HPDE6-E6E7 (cell line): ENCODE results near the gene RARA.
A peak's percentile ranks its signal among the peaks of the same experiment; 100 is the strongest.

ENCODE experiments used
- DNase-seq: peaks from one replicate; pipeline ENCODE4 v3.0.0; 2011; ENCODE audit warnings: missing footprints; ENCODE audit errors: extremely low spot score

The RARA gene

DNA sequence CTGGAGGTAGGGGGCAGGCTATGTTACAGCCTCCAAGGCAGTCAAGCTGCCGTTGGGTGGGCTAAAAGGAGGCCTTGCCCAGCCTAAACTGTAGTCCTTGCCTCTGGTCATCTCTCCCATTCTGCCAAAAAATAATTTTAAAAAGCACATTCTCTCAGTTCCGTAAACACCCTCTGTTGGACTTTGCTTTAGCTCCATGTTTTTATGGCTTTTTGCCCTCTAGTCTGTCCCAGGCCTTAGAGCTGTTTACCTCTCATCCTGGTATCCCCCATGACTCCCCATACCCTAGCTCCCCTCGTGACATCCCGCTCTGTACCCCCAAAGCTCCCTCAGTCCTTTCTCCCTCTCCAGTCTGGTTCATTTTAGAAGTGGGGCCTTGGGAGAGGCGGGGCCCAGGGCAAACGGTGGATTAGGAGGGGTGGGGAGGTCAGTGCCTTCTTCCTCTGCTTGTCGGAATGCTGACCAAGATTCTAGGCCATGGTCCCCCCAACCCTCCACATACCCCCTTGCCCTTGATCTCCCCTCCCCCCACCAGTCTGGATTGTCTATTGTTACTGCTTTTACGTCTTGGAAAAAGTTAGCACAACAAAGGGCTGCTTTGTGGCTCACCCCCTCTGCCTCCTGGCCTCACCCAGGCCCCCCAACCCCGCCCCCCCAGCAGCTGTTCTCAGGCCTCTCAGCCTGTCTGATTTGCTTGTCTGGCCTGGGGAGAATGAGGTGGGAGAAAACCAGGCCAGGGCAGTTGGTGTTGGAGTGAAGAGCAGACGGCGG, 37.2 kb downstream of the RARA start:
- no peak for DNase-seq

DNA sequence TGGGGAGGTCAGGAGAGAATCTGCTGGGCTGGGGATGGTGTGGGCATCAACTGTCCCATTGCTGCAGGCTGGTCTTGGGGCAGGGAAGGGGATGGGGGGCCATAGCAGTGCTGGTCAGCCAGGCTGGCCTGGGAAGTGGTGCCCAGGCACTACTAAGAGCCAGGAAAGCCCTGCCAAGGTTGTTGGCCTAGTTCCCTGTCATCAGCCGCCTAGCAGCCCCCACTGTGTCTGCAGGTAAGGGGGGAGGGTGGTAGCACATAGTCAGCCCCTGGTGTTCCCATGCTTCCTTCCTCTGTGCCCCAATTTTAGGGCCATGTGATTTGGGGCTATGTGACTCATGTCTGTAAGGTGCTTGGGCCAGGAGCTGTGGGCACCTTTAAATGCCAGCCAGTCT, 37.8 kb downstream of the RARA start:
- DNase-seq = no peak

DNA sequence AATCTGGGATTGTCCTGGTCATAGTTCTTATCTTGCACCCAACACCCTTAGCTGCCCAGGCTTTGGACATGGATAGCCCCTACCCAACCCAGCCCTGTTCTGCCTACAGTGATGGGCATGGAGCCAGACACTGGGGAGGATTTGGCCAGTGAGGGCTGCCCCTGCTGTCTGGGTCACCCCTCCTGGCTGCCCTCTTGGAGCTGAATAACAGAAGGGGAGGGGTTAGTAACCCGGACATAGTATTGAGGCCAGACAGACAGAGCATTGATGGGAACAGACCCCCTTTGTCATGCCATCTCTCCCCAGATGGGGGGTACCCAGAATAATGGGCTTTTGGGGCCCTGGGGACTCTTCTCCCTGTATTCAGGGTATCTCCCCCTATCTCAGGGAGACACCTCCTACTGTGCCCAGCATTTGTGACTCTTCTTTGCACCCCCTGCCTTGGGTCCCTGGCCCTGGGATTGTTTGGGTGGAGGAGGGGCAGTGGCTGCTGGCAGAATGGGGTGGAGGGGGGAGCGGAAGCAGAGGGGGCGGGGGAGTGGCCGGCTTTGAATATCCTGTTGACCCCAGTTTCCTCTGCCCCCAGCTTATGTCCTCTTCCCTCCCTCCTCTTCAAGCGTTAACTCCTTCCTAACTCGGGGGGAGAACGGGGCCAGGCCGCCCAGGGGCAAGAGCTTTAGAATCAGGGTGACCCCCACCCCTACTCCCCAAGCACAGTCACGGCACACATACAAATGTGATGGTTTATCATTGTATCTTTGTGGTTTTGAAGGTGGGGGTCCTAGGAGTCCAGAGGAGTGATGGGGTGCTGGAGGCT, 38.5 kb downstream of the RARA start:
- no peak for DNase-seq

DNA sequence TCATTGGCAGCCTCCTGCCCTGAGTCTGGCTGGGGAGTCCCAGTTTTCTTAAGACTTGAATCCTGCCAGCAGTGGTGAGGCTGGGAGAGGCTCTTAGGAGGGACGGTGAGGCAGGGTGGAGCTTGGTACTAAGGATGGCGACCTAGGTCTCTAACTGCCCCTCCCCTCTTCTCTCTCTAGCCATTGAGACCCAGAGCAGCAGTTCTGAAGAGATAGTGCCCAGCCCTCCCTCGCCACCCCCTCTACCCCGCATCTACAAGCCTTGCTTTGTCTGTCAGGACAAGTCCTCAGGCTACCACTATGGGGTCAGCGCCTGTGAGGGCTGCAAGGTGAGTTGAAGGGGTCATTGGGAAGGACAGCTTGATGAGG, 39.1 kb downstream of the RARA start:
- DNase-seq = no peak

DNA sequence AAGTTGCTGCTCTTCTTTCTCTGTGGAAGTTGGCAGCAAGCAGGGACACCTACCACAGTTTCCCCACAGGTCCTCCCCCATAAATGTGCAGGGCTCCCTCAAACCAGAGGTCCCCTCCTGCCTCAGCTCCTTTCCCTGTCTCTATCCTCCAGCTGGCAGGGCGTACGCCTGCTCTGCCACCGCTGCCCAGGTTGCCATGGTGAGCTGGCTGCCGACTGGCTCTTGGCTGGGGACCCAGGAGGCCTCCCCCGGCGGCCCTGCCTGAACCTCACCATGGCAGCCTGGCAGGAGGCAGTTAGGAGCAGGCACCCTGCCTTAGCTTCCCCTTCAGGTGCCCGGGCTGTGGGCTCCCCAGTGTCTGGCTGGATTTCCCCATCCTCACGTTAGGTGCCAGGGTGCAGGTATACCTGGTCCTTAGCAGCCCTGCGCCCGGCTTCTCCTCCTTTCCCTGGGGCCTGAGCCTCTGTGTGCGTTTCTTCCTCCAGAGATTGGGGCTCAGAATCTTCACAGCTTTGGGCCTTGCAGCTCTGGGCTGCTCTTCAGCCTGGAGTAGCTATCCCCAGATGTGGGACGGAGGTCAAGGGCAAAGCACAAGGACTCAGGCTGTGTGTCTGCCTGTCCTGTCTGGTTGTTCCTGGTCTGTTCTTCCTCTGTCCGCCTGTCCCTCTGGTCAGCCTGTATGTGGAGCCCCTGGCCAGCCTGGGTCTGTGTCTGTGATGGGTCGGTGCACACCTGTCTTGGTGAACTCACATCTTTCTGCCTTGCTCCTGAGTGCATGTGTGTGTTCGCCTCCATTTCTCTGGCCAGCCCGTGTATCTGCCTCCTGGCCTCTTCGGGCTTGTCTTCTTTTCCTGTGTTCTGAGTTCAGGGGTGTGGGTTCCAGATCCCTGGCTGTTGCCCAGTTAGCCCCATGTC, 39.8 kb downstream of the RARA start:
- no peak for DNase-seq

DNA sequence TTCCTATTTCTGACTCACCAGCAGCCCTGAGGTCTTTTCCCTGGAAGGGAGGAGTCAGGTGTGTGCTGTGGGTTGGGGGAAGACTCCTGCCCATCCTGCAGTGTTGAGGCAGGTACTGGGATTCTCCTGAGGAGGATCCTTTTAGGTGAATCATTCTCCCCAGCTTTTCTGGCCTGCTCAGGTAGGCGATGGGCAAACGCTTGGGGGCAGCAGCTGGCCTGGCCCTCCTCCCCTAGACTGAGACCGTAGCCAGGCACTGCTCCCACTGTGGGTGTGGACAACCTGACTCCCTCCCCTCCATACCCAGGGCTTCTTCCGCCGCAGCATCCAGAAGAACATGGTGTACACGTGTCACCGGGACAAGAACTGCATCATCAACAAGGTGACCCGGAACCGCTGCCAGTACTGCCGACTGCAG, 40.5 kb downstream of the RARA start:
- peak; percentile 96 for DNase-seq

DNA sequence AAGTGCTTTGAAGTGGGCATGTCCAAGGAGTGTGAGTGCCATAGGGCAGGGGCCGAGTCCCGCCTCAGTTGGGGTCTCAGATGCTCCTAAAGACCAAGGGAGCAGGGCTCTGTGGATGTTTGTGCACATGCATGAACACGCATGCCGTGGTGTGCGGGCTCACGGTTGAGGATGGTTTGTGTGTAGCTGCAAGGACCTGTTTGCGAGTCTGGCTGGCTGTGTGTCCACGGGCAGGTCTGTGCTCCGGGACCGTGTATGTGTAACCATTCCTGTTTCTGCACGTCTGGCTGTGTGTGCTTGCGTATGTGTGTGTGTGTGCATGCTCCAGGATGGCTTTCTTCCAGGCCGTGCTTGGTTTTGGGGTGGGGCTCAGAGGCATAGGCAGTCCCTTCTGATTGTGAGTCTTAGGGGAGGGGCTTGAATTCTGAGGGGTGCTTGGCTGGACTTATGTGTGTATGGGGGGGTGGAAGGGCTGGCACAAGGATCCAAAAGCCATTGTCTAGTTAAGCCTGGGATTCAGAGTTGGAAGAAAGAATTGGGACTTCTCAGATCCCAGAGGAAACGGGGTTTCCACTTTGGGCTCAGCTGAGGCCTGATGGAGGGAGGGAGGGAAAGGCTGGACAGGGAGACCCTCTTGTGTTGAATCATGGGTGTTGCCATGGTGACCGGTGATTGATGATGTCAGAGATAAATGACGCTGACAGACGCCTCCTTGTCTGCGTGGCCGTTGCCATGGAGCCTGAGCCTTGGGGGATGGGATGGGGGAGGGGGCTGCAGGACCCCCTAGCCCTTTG, 41.1 kb downstream of the RARA start:
- DNase-seq = no peak

DNA sequence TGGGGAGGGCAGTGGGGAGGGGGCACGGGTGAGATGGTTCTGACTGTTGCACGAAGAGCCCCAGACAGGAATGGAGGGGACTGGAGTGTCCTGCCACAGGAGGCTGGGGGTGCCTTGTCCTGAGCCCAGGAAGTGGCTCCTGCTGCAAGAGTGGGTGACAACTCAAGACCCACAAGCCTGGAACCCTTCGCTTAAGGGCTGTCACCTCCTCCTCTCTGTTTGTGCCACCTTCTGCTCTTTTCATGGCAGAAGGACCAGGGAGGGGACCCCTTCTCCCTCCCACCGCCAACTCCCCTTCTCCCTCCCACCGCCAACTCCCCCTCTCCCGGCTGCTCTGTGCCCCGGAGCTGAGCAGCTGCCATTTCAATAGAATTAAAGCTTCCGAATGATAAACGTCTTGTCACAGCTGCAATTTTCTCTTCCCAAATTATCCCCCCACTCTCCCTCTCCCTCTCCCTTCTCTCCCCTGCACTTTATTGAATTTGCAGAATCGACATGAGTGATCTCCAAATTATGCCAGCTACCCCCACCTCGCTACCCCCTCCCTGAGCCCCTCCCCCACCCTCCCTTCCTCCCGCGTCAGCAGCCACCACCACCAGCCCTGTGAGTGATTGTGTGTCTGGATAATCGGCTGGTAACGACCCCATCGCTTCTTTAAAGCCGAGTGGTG, 41.8 kb downstream of the RARA start:
- no peak for DNase-seq

DNA sequence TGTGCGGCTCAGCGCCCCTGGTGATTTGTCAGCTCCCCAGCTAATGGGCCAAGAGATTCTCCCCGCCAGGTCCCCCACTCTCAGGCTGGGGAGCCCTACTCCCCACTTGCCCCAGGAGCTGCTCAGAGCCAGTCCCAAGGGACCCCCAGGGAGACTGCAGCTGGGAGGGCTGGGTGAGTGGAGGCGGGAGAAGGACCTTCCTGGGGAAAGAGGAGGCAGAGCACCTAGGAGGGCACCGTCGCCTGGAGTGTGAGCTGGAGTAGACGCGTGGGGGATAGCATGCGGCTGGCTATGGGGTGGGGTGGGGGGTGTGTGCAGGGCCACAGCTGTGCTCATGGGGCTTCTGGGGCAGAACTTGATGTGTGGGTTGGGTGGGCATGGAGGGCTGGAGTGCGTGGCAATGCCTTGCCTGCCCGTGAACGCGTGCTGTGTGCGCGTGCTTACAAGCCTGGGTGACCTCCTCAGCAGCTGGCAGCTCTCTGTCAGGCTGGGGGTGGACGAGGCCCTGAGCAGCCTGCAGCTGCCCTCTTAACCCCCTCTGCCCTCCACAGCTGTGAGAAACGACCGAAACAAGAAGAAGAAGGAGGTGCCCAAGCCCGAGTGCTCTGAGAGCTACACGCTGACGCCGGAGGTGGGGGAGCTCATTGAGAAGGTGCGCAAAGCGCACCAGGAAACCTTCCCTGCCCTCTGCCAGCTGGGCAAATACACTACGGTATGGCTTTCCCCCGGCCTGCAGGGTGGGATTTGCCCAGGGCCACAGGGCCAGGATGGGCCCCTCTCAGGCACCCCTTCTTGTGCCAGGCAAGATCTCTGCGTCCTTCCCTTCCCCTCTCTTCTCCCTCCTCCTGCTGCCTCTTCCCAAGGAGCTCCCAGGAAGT, 42.6 kb downstream of the RARA start:
- no peak for DNase-seq

DNA sequence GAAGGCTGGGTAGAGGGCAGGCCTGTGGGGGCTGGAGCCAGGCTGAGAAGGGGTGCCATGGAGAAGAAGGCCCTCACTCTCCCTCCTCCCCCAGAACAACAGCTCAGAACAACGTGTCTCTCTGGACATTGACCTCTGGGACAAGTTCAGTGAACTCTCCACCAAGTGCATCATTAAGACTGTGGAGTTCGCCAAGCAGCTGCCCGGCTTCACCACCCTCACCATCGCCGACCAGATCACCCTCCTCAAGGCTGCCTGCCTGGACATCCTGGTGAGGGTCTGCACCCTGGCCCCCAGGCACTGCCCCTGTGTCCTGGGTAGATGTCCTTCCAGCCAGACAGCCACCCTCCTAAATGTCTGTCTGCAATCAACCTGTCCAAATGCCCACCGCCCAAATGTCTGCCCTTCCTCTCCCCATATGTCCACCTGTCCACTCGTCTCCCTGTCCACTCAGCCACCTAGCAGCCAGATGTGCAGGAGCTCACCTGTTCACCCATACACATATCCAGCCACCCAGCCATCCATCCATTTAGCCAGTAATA, 43.3 kb downstream of the RARA start:
- DNase-seq = no peak

DNA sequence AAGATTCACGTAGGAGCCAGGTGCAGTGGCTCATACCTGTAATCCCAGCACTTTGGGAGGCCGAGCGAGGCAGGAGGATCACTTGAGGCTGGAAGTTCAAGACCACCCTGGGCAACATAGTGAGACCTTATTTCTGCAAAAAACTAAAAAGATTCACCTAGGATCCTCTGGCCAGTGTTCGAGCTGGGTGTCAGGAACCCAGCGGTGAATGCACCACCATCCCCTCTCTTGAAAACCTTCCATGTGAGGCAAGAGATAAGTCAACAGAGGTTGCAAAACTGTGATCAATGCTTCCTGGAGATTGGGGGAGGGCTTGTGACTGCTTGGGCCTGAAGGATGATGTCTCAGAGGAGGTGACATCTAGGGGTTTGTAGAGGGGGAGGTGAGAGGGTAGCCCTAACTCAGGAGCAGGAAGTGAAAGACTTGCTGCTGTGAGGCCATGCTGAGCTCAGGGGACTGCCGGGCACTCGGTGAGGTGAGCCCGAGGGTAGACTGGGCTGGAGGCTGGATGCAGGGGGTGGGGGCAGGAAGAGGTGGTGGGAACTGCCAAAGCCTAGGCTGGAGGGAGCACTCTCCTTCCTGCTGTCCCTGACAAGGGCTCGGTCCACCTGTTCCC, 43.9 kb downstream of the RARA start:
- no peak for DNase-seq

DNA sequence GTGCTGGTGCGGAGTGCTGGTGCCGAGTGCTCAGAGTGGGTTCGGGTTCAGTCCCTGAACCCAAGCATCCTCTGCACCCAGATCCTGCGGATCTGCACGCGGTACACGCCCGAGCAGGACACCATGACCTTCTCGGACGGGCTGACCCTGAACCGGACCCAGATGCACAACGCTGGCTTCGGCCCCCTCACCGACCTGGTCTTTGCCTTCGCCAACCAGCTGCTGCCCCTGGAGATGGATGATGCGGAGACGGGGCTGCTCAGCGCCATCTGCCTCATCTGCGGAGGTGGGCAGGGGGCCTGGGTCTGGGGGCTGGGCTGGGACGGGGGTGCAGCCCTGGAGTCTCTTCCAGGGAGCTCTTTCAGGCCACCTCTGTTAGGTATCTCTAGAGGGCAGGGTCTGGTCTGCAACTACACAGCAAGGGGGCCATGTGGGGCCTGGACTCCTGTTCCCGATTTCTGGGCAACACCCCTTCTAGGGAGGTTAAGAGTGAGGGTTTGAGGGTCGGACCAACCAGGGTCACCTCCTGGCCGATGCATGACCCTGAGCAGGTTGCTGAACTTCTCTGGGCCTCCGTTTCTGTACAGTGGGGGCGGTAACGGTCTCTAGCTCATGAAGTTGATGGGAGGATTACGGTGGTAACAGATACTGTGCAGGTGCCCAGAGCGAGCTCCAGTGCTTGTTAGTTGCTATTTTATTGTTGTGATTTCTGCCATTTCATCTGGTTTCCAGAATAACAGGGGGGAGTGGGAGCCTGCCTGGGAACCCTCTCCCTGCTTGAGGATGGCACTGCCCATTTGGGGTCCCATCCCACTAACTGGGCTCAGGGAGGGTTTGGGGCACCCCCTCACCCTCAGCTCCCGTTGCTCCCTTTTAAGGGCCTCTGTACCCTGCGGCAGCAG, 45.5 kb downstream of the RARA start:
- DNase-seq = no peak

DNA sequence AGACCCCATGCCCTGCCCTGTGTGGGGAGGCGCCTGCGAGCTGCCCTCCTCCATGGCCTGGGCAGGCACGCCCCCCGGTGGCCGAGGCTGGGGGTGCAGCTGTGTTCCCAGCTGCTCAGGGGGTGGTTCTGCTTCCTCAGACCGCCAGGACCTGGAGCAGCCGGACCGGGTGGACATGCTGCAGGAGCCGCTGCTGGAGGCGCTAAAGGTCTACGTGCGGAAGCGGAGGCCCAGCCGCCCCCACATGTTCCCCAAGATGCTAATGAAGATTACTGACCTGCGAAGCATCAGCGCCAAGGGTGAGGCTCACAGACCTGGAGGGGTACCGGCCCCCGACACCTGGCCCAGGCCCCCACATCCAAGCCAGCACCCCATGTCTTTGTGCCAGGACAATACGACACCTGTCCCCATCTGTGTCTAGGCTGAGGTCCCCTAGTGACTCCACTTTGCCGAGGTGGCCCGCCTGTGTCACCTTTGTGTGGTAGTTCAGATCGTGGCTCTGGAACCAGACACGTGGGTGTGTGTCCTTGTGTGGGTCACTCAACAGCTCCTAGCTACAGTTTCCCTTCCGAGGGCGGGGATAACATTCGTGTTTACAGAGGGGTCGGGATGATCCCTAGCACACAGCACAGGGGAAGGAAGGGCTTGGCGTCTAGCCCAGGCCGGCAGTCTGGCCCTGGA, 46.3 kb downstream of the RARA start:
- DNase-seq = no peak

DNA sequence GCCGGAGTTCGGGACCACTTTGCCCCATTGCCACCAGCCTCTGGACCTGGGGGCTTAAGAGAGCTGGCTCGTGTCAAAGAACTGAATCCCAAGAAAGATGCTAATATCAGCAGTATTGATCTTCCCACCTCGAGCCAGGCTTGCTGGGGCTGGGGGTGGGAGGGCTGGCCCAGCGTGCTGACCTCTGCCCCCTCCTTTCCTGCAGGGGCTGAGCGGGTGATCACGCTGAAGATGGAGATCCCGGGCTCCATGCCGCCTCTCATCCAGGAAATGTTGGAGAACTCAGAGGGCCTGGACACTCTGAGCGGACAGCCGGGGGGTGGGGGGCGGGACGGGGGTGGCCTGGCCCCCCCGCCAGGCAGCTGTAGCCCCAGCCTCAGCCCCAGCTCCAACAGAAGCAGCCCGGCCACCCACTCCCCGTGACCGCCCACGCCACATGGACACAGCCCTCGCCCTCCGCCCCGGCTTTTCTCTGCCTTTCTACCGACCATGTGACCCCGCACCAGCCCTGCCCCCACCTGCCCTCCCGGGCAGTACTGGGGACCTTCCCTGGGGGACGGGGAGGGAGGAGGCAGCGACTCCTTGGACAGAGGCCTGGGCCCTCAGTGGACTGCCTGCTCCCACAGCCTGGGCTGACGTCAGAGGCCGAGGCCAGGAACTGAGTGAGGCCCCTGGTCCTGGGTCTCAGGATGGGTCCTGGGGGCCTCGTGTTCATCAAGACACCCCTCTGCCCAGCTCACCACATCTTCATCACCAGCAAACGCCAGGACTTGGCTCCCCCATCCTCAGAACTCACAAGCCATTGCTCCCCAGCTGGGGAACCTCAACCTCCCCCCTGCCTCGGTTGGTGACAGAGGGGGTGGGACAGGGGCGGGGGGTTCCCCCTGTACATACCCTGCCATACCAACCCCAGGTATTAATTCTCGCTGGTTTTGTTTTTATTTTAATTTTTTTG, 47.1 kb downstream of the RARA start:
- DNase-seq = no peak

DNA sequence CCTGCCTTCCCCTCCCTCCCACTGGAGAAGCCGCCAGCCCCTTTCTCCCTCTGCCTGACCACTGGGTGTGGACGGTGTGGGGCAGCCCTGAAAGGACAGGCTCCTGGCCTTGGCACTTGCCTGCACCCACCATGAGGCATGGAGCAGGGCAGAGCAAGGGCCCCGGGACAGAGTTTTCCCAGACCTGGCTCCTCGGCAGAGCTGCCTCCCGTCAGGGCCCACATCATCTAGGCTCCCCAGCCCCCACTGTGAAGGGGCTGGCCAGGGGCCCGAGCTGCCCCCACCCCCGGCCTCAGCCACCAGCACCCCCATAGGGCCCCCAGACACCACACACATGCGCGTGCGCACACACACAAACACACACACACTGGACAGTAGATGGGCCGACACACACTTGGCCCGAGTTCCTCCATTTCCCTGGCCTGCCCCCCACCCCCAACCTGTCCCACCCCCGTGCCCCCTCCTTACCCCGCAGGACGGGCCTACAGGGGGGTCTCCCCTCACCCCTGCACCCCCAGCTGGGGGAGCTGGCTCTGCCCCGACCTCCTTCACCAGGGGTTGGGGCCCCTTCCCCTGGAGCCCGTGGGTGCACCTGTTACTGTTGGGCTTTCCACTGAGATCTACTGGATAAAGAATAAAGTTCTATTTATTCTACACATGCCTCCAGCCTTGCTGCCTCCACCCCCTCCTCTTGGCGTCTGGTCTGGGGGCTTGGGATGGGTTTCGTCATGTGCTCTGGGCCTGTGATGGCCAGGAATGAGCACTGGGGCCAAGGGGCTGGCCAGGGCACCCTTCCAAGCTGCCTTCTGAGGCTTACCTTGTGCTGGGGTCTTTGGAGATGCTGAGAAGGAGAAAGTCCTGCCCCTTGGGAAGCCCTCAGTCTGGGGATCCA, 48.3 kb downstream of the RARA start:
- DNase-seq = no peak
